GM12891 (cell line): ENCODE results near the gene RAB7B.

Experiments used
- POLR2A ChIP-seq: IDR thresholded peaks from 2 replicates; pipeline ENCODE4 v1.6.1; 2011; ENCODE audit warnings: low read depth, low read length, control low read depth
- POLR2AphosphoS5 ChIP-seq: IDR thresholded peaks from 2 replicates; pipeline ENCODE4 v1.6.1; 2011; ENCODE audit warnings: low read depth, low read length, control low read depth
- POU2F2 ChIP-seq: IDR thresholded peaks from 2 replicates; pipeline ENCODE4 v1.6.1; 2011; ENCODE audit warnings: low read depth, mild to moderate bottlenecking, control low read depth, low read length, moderate library complexity
- TAF1 ChIP-seq: IDR thresholded peaks from 2 replicates; pipeline ENCODE4 v1.6.1; 2011; ENCODE audit warnings: low read depth, low read length, control low read depth

- no peak for TF ChIP-seq POLR2A
- no peak for TF ChIP-seq TAF1
- no peak for TF ChIP-seq POLR2AphosphoS5
- TF ChIP-seq POU2F2: no peak
Observed at GRCh38 chr1:205961991-205962820, 41.0 kb downstream of the RAB7B start.
